Esophagus mucosa (tissue), 1 donor: ENCODE data around the gene NUDT12. TPM values are rescaled to one million over a fixed set of nuclear protein-coding genes. Genes with fewer than 3 reads are reported as not detected.
A peak's percentile ranks its signal among the peaks of the same experiment; 100 is the strongest.

Experiments
- ATAC-seq: fragments of 200-7000 bp; cut with Tn5 transposase; one replicate; pipeline ENCODE4 v1.9.1; 2020
- total RNA-seq: library from RNA; stranded (reverse); gene quantifications from one replicate; pipeline ENCODE4 v1.2.4, GENCODE V29; 2023
- donor health status: DM: yes; HTN: yes; CAD: no.

NUDT12 gene
- total RNA-seq, result 8.4 TPM

DNA sequence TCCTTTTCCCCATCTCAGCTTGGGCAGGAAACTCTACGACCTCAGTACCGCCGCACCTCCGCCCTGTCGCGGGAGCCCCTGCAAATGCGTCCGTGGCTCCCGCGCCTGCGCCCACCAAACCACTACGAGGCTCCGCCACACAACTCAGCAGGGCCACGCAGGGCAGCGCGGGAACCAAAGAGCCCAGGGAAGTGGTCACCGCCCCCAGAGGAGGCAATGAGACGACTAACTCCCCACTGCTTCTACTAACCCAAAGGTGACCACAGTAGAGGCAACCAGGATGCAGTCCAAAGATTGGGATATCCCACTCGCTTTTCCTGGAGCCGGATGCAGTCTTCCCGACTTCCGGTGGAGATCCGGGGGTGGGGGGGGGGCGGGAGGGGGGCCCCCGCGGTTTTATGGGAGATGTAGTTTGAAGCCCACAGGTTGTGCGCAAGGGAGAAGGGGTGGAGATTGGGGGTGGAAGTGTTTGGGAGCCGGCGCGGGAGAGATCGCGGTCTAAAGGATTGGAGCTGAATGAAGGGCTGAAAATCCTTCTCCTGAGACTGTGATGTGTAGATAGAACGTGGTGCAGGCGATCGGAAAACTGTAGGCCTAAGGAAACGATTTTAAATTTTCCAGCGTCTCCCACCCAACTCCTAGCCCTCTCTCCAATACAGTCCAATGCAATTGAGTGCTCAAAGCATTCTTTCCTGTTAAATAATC, at the start of gene NUDT12:
Gene NUDT12, minus strand, starts transcription at position 337 of the 705 bp plus-strand sequence. CDS start 2,541 bp downstream, outside the sequence.
- ATAC-seq, result peak; percentile 91

- ATAC-seq, result no peak
These were observed 44.8 kb upstream of the NUDT12 start for GRCh38 chr5:103607346-103607745.

DNA sequence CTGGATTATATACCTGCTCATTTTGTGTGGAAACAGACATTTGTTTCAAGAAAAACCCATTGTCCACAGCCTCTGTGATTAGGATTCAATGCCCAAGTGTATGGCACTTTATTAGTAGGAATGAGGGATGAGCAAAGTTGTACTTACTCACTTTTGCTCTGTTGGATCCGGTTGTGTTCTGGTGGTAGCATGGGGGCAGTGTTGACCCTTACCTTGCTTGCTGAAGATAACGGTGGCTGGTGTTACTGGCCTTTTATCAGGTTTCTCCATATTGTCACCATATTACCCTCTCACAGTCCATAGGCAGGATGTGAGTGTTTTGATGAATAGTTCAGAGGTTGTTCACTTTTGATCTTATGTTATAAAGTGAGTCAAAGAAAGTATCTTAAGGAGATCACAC, 42.7 kb upstream of the NUDT12 start:
- no peak for ATAC-seq

DNA sequence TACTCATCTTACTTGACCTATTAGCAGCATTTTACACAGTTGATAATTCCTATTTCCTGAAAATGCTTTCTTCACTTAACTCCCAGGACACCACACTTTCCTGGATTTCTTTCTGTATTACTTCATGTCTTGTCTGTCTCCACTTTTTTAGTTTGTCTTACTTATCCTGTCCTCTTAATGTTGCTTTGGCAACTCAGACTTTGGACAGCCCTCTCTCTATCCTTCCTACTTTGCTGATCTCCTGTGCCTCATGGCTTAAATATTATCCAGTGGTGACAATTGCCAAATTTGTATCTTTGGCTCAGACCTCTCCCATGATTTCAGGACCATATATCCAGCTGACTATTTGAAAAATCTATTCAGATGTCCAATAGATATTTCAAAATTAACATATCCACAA, 39.8 kb upstream of the NUDT12 start:
- no peak for ATAC-seq

DNA sequence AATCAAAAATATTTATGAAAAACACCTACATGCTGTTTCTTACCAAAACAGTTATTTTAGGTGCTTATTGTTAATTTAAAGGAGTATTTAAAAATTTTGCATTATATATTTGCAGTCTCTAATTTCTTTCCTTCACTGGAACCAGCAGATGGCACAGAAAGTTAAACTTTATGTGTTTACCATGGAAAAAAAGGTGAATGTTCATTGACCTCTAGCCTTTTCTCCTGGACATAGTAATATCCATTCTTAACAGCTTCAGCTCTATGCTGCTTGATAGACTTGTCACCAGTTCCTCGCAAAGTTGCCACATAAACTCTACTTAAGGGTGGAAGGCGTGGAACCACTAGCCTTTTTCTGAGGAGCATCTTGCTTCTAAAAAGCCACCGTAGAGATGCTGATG, 38.7 kb upstream of the NUDT12 start:
- ATAC-seq, result no peak

GRCh38 chr5:103600086-103600485, 37.5 kb upstream of the NUDT12 start:
- no peak for ATAC-seq

DNA sequence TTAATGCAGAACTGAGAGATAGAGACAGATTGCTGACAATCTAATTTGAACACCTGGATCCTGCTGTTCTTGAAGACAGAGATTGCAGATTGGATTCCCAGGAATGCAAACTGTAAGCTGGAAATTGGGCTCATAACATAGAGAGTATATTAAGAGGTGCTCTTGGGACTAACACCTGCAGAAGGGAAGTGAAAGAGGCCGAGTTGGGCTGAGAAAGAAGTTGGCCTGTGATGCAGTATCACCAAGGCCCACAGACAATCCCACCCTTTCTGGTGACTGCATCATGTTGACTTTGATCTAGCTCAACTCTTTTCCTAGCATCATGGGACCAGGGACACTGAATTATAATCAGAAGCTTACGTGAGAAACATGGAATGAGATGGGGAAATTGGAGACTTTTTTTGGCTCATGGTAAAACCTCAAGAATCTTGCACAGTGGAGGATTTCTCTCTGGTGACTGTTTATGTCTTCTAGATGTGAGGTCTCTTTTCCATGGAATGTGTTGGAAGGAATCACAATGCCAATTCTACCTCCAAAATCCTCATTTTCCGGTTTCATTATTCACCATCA, 36.5 kb upstream of the NUDT12 start:
- no peak for ATAC-seq

DNA sequence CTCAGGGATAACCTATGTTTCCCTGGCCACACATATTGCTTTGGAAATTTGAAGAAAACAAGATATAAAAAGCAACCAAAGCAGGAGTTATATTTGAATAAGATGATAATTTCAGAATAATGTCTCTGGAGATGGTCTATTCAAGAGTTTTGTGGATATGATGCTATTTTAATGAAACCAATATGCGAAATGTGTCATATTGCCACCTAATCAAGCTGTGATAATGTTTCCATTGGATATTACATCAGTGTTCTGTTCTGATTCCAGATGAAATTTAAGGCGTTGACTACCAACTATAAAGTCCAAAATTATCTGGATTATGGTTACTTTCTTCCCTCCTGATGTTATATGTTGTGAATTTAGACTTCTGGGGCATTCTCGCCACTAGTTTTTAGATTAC, 27.6 kb upstream of the NUDT12 start:
- no peak for ATAC-seq

GRCh38 chr5:103589776-103590175, 27.2 kb upstream of the NUDT12 start:
- ATAC-seq, result no peak

DNA sequence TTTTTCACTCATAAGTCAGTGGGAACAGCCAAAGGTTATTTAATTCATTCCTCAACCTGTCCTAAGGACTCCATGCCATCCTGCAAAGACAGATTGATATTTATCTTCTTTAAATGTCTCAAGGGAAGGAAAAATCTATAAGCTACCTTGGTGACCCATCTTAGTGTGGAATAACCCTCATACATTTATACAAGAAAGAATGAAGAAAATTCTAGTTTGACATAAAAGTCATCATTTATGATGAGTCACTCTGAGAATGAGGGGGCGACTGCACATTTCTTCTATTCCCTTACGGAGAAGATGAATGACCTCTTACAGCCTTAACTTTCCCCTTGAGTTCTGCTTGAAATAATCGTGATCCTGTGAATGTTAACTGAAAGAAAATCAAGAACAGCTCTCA, 26.8 kb upstream of the NUDT12 start:
- ATAC-seq, result no peak

DNA sequence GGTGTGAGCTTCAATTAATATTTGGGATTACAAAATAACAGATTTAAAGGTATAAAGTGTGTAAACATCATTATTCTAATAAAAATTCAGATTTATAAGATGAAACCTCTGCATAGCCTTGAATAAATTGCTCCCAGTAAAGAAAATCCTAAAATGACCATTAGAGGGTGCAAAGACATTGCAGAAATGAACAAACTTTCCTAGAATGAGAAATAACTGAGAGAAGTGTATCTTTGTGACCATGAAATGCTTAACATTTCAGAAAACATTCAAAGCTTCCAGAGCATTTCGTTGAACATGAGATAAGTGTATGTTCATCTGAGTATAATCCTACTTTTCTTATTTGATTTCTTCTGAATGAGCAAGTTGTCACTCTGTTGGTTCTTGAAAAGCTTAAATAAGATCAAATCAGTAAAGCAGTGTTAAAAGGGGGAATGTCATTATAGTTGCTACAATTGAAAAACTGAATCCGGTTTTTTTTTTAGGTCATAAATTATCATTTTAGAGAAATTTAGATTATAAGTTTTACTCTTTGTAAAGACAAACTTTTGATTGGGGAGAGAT, 24.7 kb upstream of the NUDT12 start:
- ATAC-seq, result no peak

GRCh38 chr5:103582364-103582763, 19.8 kb upstream of the NUDT12 start:
- ATAC-seq, result no peak

DNA sequence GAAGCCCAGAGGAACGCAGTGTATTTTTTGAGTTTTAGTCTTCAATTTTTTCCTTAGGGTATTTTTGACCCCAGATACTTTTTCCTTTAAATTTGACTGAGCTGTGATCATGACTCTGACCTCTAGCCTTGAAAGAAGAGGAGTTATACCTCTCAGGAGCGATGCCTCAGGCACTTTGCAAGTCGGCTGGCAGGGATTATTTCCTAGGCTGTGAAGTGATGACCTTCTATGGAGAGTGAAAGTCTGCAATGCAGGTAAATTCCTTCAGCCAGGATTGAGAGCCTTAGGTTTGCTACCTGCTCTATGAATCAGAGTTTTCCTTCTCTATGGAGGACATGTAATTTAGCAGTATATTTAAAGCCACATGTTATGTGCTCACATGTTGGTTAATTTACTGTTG, 10.8 kb upstream of the NUDT12 start:
- no peak for ATAC-seq

- ATAC-seq, result no peak
These were observed 9.9 kb upstream of the NUDT12 start for GRCh38 chr5:103572454-103572853.

GRCh38 chr5:103571730-103572129, 9.1 kb upstream of the NUDT12 start:
- no peak for ATAC-seq

GRCh38 chr5:103569313-103570060, 6.9 kb upstream of the NUDT12 start:
- ATAC-seq, result no peak

DNA sequence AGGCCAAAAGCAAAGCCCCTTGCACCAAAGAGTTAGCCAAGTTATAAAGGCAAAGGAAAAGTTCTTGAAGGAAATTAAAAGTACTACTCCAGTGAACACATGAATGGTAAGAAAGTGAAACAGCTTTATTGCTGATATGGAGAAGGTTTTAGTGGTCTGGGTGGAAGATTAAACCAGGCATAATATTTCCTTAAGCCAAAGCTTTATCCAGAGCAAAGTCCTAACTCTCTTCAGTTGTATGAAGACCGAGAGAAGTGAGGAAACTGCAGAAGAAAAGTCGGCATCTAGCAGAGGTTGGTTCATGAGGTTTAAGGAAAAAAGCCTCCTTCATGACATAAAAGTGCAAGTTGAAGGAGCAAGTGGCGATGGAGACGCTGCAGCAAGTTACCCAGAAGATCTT, 3.1 kb upstream of the NUDT12 start:
- no peak for ATAC-seq

DNA sequence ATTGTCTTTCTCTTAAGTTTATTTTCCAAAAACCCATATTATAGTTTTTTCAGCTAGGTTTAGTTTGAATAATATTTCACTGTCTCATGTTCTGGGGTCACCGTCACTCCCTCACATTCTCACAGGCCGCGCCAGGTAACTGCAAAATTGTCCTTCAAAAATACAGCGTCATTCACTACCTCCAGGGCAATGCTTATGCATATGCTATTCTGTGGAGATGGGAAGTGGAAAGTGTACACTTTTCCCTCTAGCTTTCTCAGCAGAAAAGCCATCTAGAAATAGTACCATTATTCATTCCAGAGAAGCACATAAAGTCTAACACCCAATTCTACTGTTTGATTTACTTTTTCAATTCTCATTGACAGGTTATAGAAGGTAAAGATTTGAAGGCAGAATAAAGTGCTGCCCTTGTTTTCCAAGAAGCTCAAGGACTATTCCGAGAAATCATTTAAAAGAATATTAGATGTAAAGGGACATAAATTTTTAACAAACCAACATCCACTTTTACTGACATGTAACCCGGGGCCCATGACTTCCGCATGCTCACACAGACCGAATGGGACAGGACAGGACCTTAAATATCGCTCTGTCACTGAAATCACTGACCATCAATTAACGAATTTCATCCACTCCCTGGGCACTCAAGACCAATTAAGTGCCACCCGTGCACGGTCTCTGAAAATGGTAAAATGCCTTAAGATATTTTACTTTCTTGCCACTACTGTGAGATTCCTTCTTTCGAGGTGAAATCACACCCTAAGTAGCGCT, 720 bp downstream of the NUDT12 start:
- ATAC-seq, result peak; percentile 44

DNA sequence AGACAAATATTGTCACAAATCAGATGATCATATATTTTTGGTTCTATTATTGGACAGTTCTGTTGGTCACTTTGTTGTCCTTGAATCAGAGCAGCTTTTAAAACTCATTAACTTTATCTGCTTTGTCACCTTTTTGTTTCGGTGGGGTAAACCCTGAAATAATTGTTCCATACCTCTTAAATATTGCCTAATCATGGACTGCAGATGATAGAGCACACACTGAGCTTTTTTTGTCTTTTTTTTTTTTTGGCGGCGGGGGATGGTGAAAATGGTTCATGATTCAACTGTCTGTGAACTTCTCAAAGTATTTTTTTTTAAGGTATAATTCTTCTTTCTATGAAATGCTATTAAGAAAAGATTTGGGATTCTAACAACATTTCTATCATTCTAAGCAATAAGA, 1.8 kb downstream of the NUDT12 start:
- no peak for ATAC-seq

DNA sequence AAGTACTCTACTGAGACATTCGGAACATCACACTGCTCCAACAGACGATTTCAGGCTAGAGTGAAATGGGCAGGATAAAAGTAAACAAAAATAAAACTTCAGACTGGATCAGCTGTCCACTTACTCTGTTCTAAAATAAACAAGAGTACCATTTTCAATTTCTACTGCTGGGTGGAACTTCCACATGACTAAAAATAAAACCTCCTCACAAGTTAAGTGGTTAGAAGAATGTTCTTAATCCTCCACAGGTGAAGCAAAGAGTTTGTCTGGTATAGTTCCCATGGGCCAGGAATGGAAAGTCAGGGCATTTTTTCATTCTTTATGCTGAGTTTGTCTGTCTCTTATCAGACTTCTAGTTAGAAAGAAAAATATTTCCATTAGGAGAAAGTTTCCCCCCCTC, 15.7 kb downstream of the NUDT12 start:
- ATAC-seq, result no peak

DNA sequence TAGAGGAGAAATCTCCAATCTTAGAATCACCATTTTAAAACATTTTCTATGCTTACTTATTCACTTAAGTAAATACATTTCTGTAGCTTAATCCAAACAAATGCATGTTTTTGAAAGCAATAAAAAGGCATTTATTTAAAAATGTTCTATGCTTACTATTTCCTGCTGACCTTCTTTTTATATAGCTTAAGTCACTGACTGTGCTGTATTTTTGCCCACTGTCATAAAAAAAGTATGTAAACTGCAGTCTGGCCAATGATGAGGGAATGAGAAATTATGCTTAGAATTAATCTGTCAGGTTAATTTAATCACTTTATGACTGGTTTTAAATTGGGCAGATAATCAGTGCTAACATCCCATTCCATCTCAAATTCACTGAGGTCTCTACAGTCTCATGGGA, 20.1 kb downstream of the NUDT12 start:
- no peak for ATAC-seq

DNA sequence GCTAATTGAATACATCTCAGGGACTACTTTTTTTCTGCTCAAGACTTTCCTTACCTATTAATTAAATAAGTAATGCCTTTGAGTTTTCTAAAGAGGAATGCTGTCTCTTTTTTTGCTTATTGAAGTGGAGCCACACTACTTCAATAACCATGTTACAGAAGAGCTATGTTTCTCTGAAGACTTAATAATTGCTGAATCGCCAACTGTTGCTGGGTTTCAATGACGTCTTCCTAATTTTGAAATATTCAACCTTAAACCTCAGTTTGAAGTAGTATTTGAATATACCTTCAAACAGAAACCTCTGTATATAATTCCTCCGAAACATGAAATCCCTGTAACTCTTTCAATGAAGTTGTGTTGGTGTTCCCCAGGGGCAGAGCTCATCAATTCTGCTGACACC, 21.0 kb downstream of the NUDT12 start:
- no peak for ATAC-seq

GRCh38 chr5:103541114-103541513, 21.5 kb downstream of the NUDT12 start:
- no peak for ATAC-seq
